Neutrophil (primary cell): ENCODE results near the gene CIITA.

Experiments
- H3K27ac ChIP-seq: fragments of 200-600 bp; sonication (generic); 2 replicates; pipeline ENCODE4 v1.5.1; 2016; ENCODE audit warnings: mild to moderate bottlenecking, moderate library complexity
- H3K27me3 ChIP-seq: fragments of 200-600 bp; sonication (generic); 2 replicates; pipeline ENCODE4 v1.6.0; 2016; ENCODE audit warnings: mild to moderate bottlenecking
- H3K36me3 ChIP-seq: fragments of 200-600 bp; sonication (generic); 2 replicates; pipeline ENCODE4 v1.5.1; 2017
- H3K4me1 ChIP-seq, 2 experiments: fragments of 200-600 bp in 1 of 2; sonication (generic) in 1 of 2; 1 replicate in 1 of 2; 2 replicates in 1 of 2; pipeline versions ENCODE4 v1.5.1 to v1.6.1; 2013 to 2016; ENCODE audit warnings: low read depth in 1 of 2, low read length in 1 of 2, mild to moderate bottlenecking in 1 of 2, moderate library complexity in 1 of 2; ENCODE audit not compliant: control insufficient read depth in 1 of 2, insufficient read depth in 1 of 2
- H3K4me3 ChIP-seq, 2 experiments: fragments of 200-600 bp in 1 of 2; sonication (generic) in 1 of 2; 1 replicate in 1 of 2; 2 replicates in 1 of 2; pipeline ENCODE4 v1.5.1; 2013 to 2016; ENCODE audit warnings: low read depth in 1 of 2, low read length in 1 of 2, mild to moderate bottlenecking in 1 of 2, moderate library complexity in 1 of 2
- H3K9me3 ChIP-seq: fragments of 200-600 bp; sonication (generic); 2 replicates; pipeline ENCODE4 v1.5.1; 2016
- TF ChIP-seq, protein P1 (sequence below): fragments of 200-600 bp; sonication (generic); IDR thresholded peaks from 2 replicates; pipeline ENCODE4 v1.5.1; 2016; ENCODE audit warnings: antibody characterized with exemption

The CIITA gene

DNA sequence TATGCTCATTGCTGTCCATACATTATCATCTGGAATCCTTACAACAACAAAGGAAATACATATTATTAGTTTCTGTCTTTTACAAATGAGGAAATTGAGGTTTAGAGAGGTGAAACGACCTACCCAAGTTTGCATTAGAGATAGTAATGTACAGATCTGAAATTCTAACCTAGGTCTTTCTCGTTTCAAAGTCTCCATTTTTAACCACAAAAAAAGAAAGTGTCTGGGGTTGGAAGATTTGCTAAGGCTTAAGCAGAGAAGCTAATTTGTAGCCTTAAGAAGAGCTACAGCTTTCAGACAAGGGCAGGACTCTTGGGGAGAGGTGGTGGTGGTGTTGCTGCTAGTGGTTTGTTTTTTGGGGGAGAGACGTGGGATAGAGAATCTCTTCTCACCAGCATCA lies 19.2 kb downstream of the CIITA start:
- Histone ChIP-seq H3K9me3 (no peaks in the 10 kb centered on the region), H3K36me3 (no peaks in the 10 kb centered on the region), H3K27ac (no peak overlapping the region), H3K4me1 (no peaks in the 10 kb centered on the region), H3K27me3 (no peaks in the 10 kb centered on the region), H3K4me3 (no peak overlapping the region)
- TF ChIP-seq, protein P1, sequence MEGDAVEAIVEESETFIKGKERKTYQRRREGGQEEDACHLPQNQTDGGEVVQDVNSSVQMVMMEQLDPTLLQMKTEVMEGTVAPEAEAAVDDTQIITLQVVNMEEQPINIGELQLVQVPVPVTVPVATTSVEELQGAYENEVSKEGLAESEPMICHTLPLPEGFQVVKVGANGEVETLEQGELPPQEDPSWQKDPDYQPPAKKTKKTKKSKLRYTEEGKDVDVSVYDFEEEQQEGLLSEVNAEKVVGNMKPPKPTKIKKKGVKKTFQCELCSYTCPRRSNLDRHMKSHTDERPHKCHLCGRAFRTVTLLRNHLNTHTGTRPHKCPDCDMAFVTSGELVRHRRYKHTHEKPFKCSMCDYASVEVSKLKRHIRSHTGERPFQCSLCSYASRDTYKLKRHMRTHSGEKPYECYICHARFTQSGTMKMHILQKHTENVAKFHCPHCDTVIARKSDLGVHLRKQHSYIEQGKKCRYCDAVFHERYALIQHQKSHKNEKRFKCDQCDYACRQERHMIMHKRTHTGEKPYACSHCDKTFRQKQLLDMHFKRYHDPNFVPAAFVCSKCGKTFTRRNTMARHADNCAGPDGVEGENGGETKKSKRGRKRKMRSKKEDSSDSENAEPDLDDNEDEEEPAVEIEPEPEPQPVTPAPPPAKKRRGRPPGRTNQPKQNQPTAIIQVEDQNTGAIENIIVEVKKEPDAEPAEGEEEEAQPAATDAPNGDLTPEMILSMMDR, result no peak

DNA sequence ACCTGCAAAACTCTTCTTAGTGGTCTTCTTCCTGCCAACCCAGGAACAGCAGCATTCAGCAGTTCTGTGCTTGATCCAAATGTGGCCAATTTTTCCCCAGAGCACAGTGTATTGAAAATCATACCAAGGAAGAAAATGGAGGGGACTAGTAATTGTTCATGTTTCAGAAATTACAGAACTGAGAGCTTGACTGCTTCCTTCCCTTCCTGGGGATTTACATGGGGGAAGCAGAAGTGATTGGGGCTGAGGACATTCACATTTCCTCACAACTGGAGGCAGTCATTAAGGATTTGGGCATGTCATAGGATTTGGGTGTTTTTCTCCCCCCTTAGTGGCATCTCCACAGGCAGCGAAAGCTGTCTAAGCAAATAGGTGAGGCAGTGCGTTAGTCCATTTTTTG lies 19.7 kb downstream of the CIITA start:
- H3K4me1 ChIP-seq, result no peaks in the 10 kb centered on the region
- H3K27ac ChIP-seq, result no peak overlapping the region
- H3K27me3 ChIP-seq, result no peaks in the 10 kb centered on the region
- no peaks in the 10 kb centered on the region for H3K36me3 ChIP-seq
- TF ChIP-seq, protein P1, result no peak
- no peak overlapping the region for H3K4me3 ChIP-seq
- H3K9me3 ChIP-seq, result no peaks in the 10 kb centered on the region

DNA sequence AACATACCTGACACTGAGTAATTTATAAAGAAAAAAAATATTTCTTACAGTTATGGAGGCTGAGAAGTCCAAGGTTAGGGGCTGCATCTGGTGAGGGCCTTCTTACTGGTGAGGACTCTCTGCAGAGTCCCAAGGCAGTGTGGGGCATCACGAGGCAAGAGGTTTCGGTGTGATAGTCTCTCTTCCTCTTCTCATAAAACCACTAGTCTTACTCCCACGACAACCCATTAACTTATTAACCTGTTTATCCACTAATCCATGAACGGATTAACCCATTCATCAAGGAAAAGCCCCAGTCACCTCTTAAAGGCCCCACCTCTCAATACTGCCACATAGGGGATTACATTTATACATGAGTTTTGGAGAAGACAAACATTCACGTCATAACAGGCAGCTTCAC lies 20.1 kb downstream of the CIITA start:
- Histone ChIP-seq H3K4me3 (no peak overlapping the region), H3K4me1 (no peaks in the 10 kb centered on the region), H3K27me3 (no peaks in the 10 kb centered on the region), H3K9me3 (no peaks in the 10 kb centered on the region), H3K27ac (no peak overlapping the region), H3K36me3 (no peaks in the 10 kb centered on the region)
- TF ChIP-seq, protein P1, result no peak

GRCh38 chr16:10902999-10903398 lies 26.0 kb downstream of the CIITA start:
- no peaks in the 10 kb centered on the region for H3K36me3 ChIP-seq
- peaks cover 0 to 4% of the 10 kb centered on the region in 2 experiments for H3K4me1 ChIP-seq
- H3K9me3 ChIP-seq, result no peaks in the 10 kb centered on the region
- TF ChIP-seq, protein P1, result no peak
- H3K27me3 ChIP-seq, result no peaks in the 10 kb centered on the region
- H3K4me3 ChIP-seq, result no peak overlapping the region
- H3K27ac ChIP-seq, result no peak overlapping the region

- Histone ChIP-seq H3K4me1 (peaks cover 0 to 4% of the 10 kb centered on the region in 2 experiments), H3K27me3 (no peaks in the 10 kb centered on the region), H3K4me3 (no peak overlapping the region), H3K27ac (no peak overlapping the region), H3K9me3 (no peaks in the 10 kb centered on the region), H3K36me3 (no peaks in the 10 kb centered on the region)
- TF ChIP-seq, protein P1, result no peak
Measured at GRCh38 chr16:10906482-10906881, 29.5 kb downstream of the CIITA start.
